DOHH2 (cell line): ENCODE results near the gene MIF.

Experiments
- EZH2phosphoT487 ChIP-seq: fragments of 200-600 bp; sonication (generic); IDR thresholded peaks from 2 replicates; pipeline ENCODE4 v1.6.1; 2017; ENCODE audit warnings: borderline replicate concordance, mild to moderate bottlenecking, antibody characterized with exemption, low read length, moderate library complexity, mixed read lengths
- TF ChIP-seq, protein P1 (sequence below): fragments of 200-600 bp; sonication (generic); IDR thresholded peaks from one replicate; pipeline ENCODE4 v1.5.1; 2014; ENCODE audit warnings: antibody characterized with exemption, mild to moderate bottlenecking, low read depth, low read length; ENCODE audit not compliant: poor library complexity, severe bottlenecking

DNA sequence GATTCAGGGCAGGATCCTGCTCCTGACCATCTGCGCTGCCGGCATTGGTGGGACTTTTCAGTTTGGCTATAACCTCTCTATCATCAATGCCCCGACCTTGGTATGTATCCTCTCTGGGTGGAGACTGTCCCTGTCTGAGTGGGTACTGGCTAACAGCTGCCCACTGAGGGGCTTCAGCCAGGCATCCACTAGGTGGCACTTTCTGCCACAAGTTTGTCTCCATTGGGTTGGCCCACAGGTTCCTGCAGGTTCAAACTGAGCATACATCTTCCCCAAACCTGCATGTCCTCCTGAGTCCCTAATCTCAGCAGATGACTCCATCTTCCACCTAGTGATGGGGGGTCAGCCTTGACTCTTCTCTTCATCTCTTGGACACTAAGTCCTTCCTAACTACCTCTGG lies 32.1 kb upstream of the MIF start:
- TF ChIP-seq, protein P1, sequence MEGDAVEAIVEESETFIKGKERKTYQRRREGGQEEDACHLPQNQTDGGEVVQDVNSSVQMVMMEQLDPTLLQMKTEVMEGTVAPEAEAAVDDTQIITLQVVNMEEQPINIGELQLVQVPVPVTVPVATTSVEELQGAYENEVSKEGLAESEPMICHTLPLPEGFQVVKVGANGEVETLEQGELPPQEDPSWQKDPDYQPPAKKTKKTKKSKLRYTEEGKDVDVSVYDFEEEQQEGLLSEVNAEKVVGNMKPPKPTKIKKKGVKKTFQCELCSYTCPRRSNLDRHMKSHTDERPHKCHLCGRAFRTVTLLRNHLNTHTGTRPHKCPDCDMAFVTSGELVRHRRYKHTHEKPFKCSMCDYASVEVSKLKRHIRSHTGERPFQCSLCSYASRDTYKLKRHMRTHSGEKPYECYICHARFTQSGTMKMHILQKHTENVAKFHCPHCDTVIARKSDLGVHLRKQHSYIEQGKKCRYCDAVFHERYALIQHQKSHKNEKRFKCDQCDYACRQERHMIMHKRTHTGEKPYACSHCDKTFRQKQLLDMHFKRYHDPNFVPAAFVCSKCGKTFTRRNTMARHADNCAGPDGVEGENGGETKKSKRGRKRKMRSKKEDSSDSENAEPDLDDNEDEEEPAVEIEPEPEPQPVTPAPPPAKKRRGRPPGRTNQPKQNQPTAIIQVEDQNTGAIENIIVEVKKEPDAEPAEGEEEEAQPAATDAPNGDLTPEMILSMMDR = peak; percentile 94
- TF ChIP-seq EZH2phosphoT487 = no peak
